Measurements from ENCODE around the gene COLGALT1. TPM values are rescaled to one million over a fixed set of nuclear protein-coding genes. Genes with fewer than 3 reads are reported as not detected.

The COLGALT1 gene
- total and polyA plus RNA-seq, 2 experiments from 2014 or later, result 18.2 to 63.4 TPM

- no peak for TF ChIP-seq CREB1 (CRISPR knock-in tag; IDR thresholded peaks at IDR 0.05; ENCODE audit: low read depth)
- TF ChIP-seq ZNF331 (CRISPR knock-in tag; IDR thresholded peaks at IDR 0.05; ENCODE audit: low read depth), result no peak
- no peak for TF ChIP-seq ZNF114 (CRISPR knock-in tag; IDR thresholded peaks at IDR 0.05)
- TF ChIP-seq ZNF462 (CRISPR knock-in tag; IDR thresholded peaks at IDR 0.05), result no peak
- no peak for TF ChIP-seq EZH2phosphoT487 (IDR thresholded peaks at IDR 0.05; ENCODE audit: unreplicated experiment)
- no peak for TF ChIP-seq ETS1 (IDR thresholded peaks at IDR 0.05)
Observed at GRCh38 chr19:17553256-17553655, 2.2 kb upstream of the COLGALT1 start (continued).

- Histone ChIP-seq H3K36me3 (ENCODE audit: insufficient read depth) (no peaks in the 10 kb centered on the region), H2AFZ (peak overlapping the region; percentile 95), H3K27ac (ENCODE audit: low read depth) (no peak overlapping the region), H3K4me3 (peak overlapping the region; percentile 77), H3K79me2 (replicated peaks; ENCODE audit: insufficient read depth) (no peaks in the 10 kb centered on the region), H3K9me2 (ENCODE audit: insufficient read depth) (no peaks in the 10 kb centered on the region; the same call in 1 of the 2 replicates), H3K4me2 (peak overlapping the region; percentile 75), H3F3A (replicated peaks; ENCODE audit: low read depth) (peaks cover 13% of the 10 kb centered on the region; the same call in 1 of the 2 replicates), H3K27me3 (ENCODE audit: insufficient read depth) (peaks cover 4% of the 10 kb centered on the region; the same call in 1 of the 2 replicates), H4K20me1 (replicated peaks; ENCODE audit: insufficient read depth) (no peaks in the 10 kb centered on the region; the same call in 1 of the 2 replicates), H3K4me1 (ENCODE audit: insufficient read depth) (0 out of 2 replicates have a peak, but pooled peaks cover 3% of the 10 kb centered on the region)
- no peak for ATAC-seq
- Mint-ChIP-seq H3K4me1 (peaks cover 8% of the 10 kb centered on the region; the same call in 2 of the 3 replicates), H3K4me3 (peak overlapping the region; percentile 78), H3K9me3 (no peaks in the 10 kb centered on the region), H3K27me3 (ENCODE audit: insufficient read depth, low read depth, poor library complexity) (peaks cover 5% of the 10 kb centered on the region), H3K36me3 (ENCODE audit: low read depth) (peaks cover 8% of the 10 kb centered on the region), H3K27ac (no peak overlapping the region)
- no peak for TF ChIP-seq POLR2AphosphoS5 (IDR thresholded peaks at IDR 0.05; ENCODE audit: low read depth)
- no peak for TF ChIP-seq JUNB (IDR thresholded peaks at IDR 0.05; ENCODE audit: unreplicated experiment)
- no peak for DNase-seq (ENCODE audit: low spot score)
Observed at GRCh38 chr19:17554968-17555479, 425 bp upstream of the COLGALT1 start.
